Right ventricle myocardium superior (tissue), 1 donor: ENCODE data around the gene TOP3B. TPM values are rescaled to one million over a fixed set of nuclear protein-coding genes. Genes with fewer than 3 reads are reported as not detected.

ENCODE experiments used
- ATAC-seq: fragments of 200-7000 bp; cut with Tn5 transposase; one replicate; pipeline ENCODE4 v1.9.1; 2020; ENCODE audit warnings: mild to moderate bottlenecking; ENCODE audit not compliant: poor library complexity
- DNase-seq: peaks from one replicate; pipeline ENCODE4 v3.0.0-alpha.2; 2020
- intact Hi-C: fragments of 100-400 bp; cut with DNase I; formaldehyde crosslinking; loops from one replicate; pipeline ENCODE4 v1.11.2; 2022
- total RNA-seq: library from RNA; stranded (reverse); fragmentation: NEBNext Ultra II Directional; extraction: Animal tissue kit (Norgen Biotek cat#: 25700); gene quantifications from one replicate; pipeline ENCODE4 v1.2.1, GENCODE V29; 2021
- donor health status: DM: no; HTN: yes; CAD: no; lungs with severe emphysema.

The TOP3B gene
- total RNA-seq, 1 donor from 2014 or later = 9.0 TPM

DNA sequence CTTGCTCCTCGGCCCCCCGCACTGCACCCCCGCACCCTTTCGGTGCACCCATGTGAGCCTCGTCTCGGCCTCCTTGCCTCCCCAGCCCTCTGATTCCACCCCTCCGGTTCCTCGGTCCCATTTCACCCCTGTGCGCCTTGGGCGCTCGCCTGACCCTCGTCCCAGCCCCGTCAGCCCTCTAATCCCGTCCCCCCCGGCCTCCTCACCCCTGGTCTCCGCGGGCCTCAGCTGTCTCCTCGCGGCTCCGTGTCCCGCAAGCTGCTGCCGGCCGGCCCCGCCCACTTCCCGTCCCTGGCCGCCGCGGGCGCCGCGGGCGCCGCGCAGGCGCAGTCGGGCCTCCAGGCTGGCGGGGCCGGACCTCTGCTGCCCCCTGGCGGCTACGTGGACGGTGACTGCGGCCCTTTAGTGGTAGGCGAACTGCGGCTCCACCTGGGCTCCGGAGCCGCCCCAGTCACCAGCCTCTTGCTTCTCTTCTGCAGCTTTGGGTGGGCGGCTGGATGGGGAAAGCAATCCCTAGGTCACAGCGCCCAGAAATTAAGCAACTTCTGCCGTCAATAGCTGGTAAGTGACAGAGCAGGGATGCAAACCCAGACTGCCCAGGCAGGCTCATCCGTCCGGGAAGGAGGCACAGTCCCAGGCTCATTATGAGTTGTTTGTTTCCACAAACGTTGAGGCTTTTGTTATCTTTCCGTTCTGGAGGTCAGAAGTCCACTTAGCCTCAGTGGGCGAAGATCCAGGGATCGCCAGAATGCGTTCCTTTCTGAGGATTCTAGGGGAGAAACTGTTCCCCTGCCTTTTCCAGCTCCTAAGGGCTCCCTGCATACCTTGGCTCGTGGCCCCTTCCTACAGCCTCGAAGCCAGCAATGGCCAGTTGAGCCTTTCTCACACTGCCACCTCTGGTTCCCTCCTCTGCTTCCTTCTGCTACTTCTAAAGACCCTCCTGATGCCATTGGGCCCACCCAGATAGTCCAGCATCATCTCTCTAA is 29.7 kb downstream of the TOP3B start, which contains the start of gene PPM1F:
TSS of gene PPM1F (minus strand) at position 263 of the 986 bp plus-strand sequence. CDS start 6,800 bp downstream, outside the sequence.
- intact Hi-C loops = loop anchor here (5.0 kb wide), 1 partner anchor 241 kb away; no protein-coding TSS in a partner anchor
- ATAC-seq (peak; percentile 94), DNase-seq (peak; percentile 93)

DNA sequence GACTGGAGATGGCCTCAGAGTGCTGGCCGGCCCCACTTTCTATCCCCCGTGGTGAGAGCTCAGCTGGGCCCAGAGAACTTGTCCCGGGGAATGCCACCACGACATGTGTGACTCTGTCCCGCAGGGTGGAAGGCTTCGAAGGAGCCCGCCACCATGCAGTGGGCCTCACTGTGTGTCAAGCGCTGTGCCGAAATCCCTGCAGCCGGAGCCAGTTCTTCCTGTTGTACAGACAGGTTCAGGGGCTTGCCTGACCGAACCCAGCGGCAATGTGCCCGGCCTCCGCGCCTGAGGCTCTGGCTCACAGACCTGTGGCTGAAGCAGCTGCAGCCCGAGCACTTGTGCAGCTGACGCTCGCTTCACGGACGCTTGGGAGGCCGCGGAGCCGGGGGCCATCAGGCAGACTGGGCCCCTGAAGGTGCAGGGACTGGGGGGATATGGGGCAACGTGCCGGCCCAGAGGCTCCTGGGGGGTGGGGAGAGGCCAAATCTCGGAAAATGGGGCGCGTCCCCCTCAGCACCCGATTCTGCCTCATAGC is 30.6 kb downstream of the TOP3B start:
- peak; percentile 57 for ATAC-seq
- intact Hi-C loops = loop anchor here (5.0 kb wide), 1 partner anchor 240 kb away; no protein-coding TSS in a partner anchor
- peak; percentile 66 for DNase-seq

DNA sequence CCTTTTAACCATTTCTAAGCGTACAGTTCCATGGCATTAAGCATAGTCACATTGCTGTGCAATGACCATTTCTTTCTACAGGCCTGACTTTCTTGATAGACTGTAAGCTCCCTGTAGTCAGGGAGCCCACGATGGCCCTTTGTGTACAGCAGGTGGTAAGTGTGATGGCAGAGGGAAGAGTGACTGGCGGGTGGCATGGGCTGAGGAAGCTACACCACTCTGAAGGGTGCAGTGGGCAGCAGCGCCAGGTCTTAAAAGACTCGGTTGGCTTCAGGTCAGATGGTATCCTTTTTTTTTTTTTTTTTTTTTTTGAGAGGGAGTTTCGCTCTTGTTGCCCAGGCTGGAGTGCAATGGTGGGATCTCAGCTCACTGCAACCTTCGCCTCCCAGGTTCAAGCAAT is 31.5 kb downstream of the TOP3B start:
- no peak for ATAC-seq
- intact Hi-C loops = loop anchor here (5.0 kb wide), 1 partner anchor 239 kb away; no protein-coding TSS in a partner anchor
- DNase-seq = no peak

DNA sequence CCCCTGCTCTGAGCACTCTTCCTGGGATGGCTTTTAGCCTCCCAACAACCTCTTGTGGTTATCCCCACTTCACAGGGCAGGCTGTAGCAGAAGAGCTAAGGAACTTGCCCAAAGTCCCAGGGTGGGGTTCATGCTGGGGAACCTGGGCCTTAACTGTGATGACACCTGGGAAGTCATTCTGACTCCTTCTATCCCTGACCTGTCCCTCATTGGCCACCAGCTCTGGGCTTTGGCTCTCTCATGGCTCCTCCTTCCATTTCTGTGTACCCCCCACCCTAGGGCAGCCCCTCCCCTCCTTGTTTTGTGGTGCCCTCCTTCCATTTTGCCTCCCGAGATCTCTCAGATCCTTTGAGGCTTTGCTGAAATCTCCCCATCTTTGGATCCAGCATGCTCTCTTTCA is 32.6 kb downstream of the TOP3B start:
- ATAC-seq (no peak), DNase-seq (no peak)
- intact Hi-C loops = loop anchor here (5.0 kb wide), 1 partner anchor 238 kb away; no protein-coding TSS in a partner anchor

DNA sequence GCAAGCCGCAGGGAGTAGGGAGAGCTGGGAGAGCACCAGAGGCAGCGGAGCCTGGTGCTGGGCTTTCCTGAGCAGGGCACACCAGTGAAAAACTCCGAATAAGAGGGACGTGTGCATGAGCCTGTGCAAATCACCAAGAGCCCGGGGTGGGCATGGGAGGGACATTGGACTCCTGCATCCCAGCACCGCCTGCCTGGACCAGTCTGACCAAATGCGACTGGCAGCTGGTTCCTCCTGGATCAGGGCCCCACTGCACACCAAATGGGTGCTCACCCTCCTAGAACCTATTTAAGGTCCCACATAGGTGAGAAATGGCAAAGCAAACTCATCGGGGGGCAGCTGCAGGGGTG is 33.0 kb downstream of the TOP3B start:
- ATAC-seq = no peak
- no peak for DNase-seq
- intact Hi-C loops = no loop called here

DNA sequence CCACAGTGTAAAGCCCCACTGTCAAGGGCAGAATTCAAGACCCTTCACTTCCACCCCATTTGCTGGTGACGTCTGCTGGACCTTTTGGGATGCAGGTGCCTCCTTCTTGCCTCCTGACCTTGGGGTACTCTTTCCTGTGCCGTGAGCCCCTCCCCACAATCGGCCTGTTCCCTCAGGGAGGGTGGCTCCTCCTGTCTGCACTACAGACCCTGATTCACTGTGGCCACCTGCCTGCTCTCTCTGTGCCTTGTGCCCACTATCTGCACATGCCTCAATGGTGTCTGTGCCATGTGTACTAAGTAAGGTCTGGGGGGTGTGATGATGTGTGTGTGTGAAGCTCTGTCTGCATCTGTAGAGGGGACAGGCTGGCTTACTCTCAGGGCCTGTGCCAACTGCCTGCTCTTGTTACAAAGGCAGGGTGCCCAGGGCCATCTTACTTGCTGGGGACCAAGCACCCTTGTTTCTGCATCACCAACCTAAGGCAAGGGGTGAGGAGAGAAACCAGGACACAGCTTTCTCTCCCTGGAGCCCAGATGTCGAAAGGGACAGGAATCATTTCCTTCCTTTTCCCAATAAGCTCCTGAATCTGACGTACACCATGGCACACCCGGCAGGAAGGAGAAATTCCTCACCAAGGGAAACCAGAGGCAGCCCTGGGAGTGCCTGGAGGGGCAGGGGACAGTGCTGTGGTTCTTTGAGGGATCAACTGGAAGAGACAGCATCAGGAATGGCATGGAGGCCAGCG is 33.6 kb downstream of the TOP3B start:
- intact Hi-C loops = no loop called here
- ATAC-seq (no peak), DNase-seq (no peak)

DNA sequence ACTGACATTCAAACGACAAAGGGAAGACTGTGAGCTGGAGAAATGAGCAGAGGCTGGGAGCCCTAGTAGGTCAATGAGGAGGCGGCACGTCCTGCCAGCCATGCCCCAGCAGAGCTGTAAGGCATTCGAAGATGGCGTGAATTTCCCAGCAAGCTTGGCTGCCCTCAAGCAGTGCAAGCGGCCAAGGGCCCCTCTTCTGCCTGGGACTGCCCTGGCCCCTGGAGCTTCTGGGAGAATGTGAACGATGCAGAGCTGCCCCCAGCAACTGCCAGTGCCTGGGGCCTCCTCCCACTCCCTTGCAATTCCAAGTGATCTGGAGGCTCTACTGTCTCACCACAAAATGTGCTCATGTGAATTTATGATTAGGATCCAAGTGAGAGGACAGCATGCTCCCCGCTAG is 34.2 kb downstream of the TOP3B start:
- intact Hi-C loops = no loop called here
- DNase-seq (no peak), ATAC-seq (no peak)

DNA sequence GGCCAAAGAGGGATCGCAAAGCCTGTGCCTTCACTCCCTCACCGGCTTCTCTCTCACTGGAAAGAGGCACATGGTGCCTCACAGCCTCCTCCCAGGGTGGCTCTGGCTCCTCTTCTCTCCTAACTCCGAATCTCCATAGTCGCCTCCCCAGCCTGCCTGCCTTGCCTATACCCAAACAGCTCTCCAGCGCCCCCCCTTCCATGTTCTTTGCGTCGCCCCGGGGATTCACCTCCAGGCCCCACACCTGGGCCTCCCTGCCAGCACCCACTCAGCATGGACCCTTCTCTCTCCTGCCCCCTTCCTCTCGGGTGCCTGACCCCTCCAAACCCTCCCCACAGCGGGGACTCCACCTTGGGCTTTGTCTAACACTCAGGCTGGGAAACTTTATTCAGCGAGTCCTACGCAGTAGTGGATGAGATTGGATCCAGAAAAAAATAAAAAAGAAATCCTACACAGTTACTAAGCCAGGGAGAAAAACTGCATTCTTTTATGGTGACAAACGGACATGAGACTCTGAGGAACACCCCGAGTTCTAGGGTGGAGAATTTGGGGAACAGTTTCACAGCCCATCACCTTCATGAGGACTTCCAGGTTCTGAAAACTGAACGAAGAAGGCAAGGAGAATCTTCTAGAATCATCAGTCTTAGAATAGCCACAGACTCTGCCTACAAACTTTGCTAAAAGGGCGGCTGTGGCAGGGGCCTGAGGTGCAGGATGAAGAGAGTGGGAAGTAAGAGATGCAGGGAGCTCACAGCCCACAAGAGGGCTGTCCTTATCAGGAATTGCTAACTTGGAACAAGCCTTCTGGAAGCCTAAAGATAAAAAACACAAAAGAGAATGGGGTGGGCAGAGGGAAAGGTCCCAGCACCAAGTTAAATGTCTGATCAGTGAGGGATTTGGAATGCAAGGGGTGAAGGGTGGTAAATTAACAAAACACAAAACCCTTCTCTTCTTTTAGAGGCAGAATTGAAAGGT is 35.3 kb downstream of the TOP3B start:
- intact Hi-C loops = no loop called here
- ATAC-seq = no peak
- DNase-seq = no peak

DNA sequence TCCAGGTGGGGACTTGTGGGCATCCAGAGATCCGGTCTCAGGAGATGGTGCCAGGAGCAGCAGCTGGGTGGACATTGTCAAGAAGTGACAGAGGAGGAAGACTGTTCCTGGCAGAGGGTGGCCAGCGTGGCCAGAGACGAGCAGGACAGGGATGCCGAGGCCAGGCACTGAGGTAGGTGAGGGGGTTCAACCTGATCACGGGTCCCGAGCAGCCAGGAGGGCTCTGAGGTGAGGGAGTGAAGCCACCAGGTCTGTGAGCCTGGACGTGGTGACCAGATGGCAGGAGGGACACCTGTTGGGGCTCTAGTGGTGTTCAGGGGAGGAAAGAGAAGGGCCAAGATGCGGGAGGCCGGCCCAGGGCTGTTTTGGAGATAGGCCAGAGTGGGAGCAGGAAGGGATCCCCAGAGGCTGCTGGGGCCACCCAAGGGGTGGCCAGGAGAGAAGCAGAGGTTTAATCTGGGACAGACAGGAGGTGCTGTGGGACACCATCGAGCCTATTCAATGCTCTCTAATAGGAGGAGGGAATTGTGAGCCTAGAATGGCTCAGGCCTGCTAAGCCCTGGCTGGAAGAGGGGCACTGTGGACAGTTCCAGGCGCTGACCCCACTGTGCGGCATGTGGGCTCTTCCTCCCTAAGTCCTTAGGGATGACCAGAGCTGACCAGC is 36.2 kb downstream of the TOP3B start:
- DNase-seq (no peak), ATAC-seq (no peak)
- intact Hi-C loops = no loop called here

DNA sequence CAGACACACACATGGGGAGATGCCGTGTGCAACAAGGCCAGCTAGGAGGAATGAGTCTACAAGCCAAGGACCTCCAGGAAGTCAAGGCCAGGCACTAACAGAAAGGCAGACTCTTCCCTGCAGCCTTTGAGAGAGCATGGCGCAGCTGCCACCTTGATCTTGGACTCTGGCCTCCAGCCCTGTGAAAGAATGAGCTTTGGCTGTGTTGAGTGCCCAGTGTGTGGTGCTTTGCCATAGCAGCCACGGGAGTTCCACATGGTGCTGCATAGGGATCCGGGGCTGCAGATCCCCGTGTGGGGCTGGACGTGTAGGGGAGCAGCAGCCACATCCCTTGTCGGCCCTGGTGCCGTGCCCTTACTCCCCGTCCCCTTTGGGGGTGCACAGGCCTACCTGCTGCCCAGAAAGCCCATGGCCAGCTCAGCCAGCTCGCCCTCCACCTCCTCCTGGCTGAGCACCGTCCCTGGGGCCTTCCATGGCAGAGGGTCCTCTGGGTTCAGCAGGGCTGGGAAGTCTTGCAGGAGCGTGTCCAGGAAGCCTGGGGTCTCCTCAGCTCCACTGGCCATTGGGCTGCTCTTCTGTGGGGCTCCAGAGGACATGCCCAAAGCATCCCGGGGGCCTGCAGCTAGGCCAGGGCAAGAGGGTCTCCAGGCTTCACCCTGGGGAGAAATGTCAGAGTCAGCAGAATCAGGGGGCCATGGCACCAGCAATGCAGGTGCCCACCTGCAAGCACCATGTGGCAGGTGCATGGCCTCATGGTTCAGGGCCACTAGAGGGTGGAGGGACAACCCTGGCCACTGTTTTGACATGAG is 36.9 kb downstream of the TOP3B start:
- ATAC-seq (no peak), DNase-seq (no peak)
- intact Hi-C loops = no loop called here

DNA sequence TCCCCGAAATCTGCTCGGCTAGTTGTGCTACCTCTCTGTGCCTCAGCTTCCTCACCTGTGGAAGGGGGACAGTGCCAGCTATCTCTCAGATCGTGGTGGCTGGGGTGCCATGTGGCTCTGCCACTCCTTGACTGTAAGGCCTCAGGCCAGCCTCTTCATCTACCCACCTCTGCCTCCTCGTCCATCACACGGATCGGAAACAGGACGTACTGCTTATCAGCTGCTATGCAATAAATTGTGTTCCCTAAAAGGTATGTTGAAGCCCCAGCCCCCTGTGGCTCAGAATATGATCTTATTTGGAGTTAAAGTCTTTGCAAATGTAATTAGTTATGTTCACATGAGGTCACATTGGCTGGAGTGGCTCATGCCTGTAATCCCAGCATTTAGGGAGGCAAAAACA is 37.7 kb downstream of the TOP3B start:
- DNase-seq = no peak
- intact Hi-C loops = no loop called here
- ATAC-seq = no peak

DNA sequence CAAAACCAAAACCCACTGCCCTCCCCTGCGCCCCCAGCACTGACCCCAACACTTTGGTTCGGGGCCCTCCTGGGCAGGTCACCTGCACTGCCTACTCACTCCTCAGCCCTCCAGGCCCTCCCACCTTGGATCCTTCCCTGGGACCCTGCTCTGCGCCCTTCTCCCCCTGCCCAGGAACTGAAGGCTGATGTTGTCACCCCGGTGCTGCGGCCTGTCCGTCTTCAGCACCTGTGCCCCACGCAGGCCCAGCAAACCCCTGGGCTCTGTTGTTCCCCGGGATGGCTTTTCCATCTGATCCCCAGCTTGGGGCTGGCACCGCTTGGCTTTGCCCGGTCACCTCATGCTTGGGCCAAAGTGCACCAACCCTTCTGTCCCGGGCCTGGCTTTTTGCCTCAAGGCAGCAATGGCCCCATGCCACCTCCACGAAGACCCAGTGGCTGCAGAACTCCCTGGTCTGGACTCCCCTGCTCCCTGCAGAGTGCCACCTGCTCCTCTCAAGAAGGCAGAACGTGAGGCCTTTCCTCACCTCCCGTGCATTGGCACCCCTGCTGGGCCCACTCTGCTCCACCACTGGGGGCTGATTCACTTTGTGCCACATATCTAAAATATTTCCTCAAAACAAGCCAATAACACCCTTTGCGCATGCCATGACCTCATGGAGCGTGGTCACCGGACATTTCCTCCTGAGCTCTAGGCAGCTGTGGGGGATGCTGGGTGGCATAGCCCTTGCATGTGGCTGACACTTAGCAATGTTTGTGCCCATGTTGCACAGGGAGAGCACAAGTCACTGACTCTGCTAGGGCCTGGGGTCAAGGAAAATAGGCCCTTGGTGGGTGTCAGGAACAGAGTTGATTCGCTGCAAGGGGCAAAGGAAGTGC is 38.8 kb downstream of the TOP3B start:
- intact Hi-C loops = no loop called here
- ATAC-seq = no peak
- DNase-seq = no peak

DNA sequence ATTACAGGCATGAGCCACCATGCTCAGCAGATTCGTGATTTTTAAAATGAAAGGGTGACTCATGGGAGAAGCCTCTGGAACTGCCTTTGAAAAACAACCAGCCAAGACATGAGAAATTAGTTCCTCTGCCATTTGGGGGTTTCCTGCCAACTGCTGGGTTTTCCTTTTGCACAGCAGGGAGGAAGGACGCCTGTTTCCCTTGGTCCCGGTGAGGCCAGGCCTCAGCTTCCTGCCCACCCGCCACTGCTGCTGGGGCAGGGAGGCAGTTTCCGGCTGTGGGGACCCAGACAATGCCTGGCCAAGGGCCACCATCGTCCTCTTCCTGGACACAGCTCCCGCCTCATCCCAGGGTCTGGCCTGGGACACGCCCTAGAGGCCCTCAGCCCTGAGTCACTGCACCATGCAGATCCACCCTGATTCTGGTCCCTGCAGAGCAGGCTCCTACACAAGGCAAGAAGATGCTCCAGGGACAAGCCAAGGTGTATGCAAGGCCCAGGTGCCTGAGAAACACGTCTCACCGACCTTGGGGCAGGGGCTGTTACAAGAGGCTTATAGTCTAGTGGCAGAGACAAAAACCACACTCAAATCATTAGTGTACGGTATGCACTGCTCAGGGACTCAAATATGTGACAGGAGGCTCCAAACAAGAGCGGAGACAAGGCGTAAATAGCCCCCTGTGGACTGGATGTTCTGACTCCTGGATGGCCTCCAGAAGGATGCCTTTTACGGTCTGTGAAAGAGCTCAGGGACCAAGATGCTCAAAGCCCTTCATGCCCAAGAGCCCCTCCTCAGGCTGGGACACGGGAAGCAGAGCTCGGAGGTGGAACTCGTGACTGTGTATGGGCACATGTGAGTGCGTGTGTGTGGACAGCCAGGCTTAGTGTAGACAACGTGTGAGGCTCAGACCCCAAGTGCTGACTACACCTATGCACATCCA is 39.9 kb downstream of the TOP3B start:
- ATAC-seq (peak; percentile 28), DNase-seq (peak; percentile 93)
- intact Hi-C loops = no loop called here

DNA sequence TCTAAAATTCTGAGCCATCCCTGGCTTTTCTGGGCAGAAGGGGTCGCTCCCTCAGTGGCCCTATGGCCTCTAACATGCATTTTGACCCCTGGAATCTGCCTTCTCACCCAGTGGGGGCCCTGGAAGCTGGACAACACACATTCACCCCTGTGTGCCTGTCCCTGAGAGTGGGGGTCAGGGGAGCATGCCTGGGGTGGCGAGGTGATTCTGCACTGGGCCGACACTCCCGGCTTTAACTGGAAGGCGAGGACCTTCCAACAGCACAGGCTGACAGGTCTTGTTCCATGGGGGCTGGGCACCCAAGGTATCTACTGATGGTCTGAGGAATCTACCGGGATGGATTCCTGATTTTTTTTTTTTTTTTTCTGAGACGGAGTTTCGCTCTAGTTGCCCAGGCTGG is 40.7 kb downstream of the TOP3B start:
- ATAC-seq (no peak), DNase-seq (no peak)
- intact Hi-C loops = no loop called here

DNA sequence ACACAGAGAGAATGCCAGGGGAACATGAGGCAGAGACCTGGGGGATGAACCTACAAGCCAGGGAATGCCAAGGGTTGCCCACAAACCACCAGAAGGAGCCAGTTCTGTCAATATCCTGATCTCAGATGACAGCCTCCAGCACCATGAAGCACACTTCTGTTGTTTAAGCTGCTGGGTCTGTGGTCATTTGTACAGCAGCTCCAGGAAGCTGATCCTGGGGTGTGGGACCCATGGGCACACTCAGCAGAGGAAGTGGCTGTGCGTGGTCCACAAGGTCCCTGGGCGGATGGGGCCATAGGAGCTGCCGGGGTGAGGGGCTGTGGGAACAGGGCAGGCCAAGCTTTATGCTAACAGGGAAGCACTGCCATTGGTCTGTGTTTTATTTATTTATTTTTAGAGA is 42.1 kb downstream of the TOP3B start:
- intact Hi-C loops = no loop called here
- DNase-seq (no peak), ATAC-seq (no peak)
